GM12878 (cell line): ENCODE data around the gene TEX47.

Experiments used
- BCL3 ChIP-seq: IDR thresholded peaks from 2 replicates; pipeline ENCODE4 v1.6.1; 2011; ENCODE audit warnings: borderline replicate concordance, low read depth, mild to moderate bottlenecking, moderate library complexity, low read length; ENCODE audit not compliant: insufficient read depth, poor library complexity, severe bottlenecking
- CBX3 ChIP-seq: fragments of 200-600 bp; sonication (generic); IDR thresholded peaks from 2 replicates; pipeline ENCODE4 v1.6.1; 2016; ENCODE audit warnings: low read depth, borderline replicate concordance
- CBX5 ChIP-seq: sonication (generic); IDR thresholded peaks from 2 replicates; pipeline ENCODE4 v1.6.1; 2016; ENCODE audit warnings: low read depth, moderate library complexity, mild to moderate bottlenecking, inconsistent platforms
- CTCF ChIP-seq, 3 experiments: IDR thresholded peaks in 2 of 3; conservative IDR thresholded peaks in 1 of 3; 2 replicates each; pipeline ENCODE4 v1.5.1; 2011; ENCODE audit warnings: low read depth in 3 of 3, low read length in 3 of 3, mild to moderate bottlenecking in 3 of 3, control low read depth in 2 of 3, moderate library complexity in 2 of 3, inconsistent platforms in 1 of 3, mixed read lengths in 1 of 3; ENCODE audit not compliant: control insufficient read depth in 2 of 3, insufficient read depth in 1 of 3; ENCODE audit errors: extremely low read depth in 1 of 3
- CUX1 ChIP-seq: IDR thresholded peaks from 2 replicates; pipeline ENCODE4 v1.6.1; 2012; ENCODE audit warnings: improper control_type of control experiment, low read depth, low read length; ENCODE audit not compliant: insufficient replicate concordance
- GABPA ChIP-seq: IDR thresholded peaks from 2 replicates; pipeline ENCODE4 v1.6.1; 2014; ENCODE audit warnings: antibody characterized with exemption, low read depth, mild to moderate bottlenecking, inconsistent platforms
- MAX ChIP-seq: IDR thresholded peaks from 2 replicates; pipeline ENCODE4 v1.6.1; 2012; ENCODE audit warnings: low read depth, low read length, improper control_type of control experiment
- POLR2A ChIP-seq: IDR thresholded peaks from 2 replicates; pipeline ENCODE4 v1.6.1; 2011; ENCODE audit warnings: low read depth, mild to moderate bottlenecking, low read length
- SP1 ChIP-seq: IDR thresholded peaks from one replicate; pipeline ENCODE4 v1.6.1; 2011; ENCODE audit warnings: low read depth, low read length
- TAF1 ChIP-seq: IDR thresholded peaks from 2 replicates; pipeline ENCODE4 v1.6.1; 2011; ENCODE audit warnings: mild to moderate bottlenecking, low read depth, low read length, borderline replicate concordance
- TCF3 ChIP-seq: IDR thresholded peaks from 2 replicates; pipeline ENCODE4 v1.6.1; 2012; ENCODE audit warnings: low read depth, mild to moderate bottlenecking, low read length, borderline replicate concordance; ENCODE audit not compliant: insufficient read depth
- TCF7 ChIP-seq: IDR thresholded peaks from 2 replicates; pipeline ENCODE4 v1.6.1; 2014; ENCODE audit warnings: antibody characterized with exemption, borderline replicate concordance
- ZNF24 ChIP-seq: fragments of 450-650 bp; IDR thresholded peaks from 2 replicates; pipeline ENCODE4 v1.6.1; 2017; ENCODE audit warnings: antibody characterized with exemption, mild to moderate bottlenecking

- no peak for TF ChIP-seq CUX1
- TF ChIP-seq ZNF24, result no peak
- TF ChIP-seq CTCF (IDR thresholded peaks at IDR 0.05 in 2 of 3, conservative IDR thresholded peaks at IDR 0.05 in 1 of 3; ENCODE audit: control insufficient read depth in 2 of 3, extremely low read depth in 1 of 3, insufficient read depth in 1 of 3, low read depth in 3 of 3, low read length in 3 of 3), result peak; percentile 47 to 63 (median 59)
- TF ChIP-seq CBX3, result no peak
- TF ChIP-seq TAF1, result no peak
- TF ChIP-seq BCL3, result no peak
- TF ChIP-seq TCF7, result no peak
- no peak for TF ChIP-seq POLR2A
- TF ChIP-seq GABPA, result no peak
- TF ChIP-seq TCF3, result no peak
- TF ChIP-seq SP1, result no peak
- no peak for TF ChIP-seq CBX5
- TF ChIP-seq MAX, result no peak
These were observed 39.7 kb upstream of the TEX47 start for GRCh38 chr7:88835147-88835728.
